NCI-H2196 treated with DMSO at 0.1 percent for 48 hours (cell line): ENCODE data around the gene KRT84.
A peak's percentile ranks its signal among the peaks of the same experiment; 100 is the strongest.
"Not testable (repeated sequence)": the region's sequence is repeated elsewhere in the genome, so short reads cannot be mapped to it uniquely, and the experiment has no call there.

Experiments used
- DNase-seq: peaks from one replicate; lab custom pipeline; 2025; ENCODE audit not compliant: unreplicated experiment; lab: John Stamatoyannopoulos, UW

Gene KRT84

GRCh38 chr12:52346593-52346992, 38.9 kb downstream of the KRT84 start:
- no peak for DNase-seq

- DNase-seq = not testable (repeated sequence)
Measured at GRCh38 chr12:52345041-52345440, 40.4 kb downstream of the KRT84 start.

- DNase-seq = no peak
Measured at GRCh38 chr12:52344111-52344510, 41.3 kb downstream of the KRT84 start.

- no peak for DNase-seq
Measured at GRCh38 chr12:52343550-52343949, 41.9 kb downstream of the KRT84 start.

- no peak for DNase-seq
Measured at GRCh38 chr12:52342781-52343490, 42.5 kb downstream of the KRT84 start.

DNA sequence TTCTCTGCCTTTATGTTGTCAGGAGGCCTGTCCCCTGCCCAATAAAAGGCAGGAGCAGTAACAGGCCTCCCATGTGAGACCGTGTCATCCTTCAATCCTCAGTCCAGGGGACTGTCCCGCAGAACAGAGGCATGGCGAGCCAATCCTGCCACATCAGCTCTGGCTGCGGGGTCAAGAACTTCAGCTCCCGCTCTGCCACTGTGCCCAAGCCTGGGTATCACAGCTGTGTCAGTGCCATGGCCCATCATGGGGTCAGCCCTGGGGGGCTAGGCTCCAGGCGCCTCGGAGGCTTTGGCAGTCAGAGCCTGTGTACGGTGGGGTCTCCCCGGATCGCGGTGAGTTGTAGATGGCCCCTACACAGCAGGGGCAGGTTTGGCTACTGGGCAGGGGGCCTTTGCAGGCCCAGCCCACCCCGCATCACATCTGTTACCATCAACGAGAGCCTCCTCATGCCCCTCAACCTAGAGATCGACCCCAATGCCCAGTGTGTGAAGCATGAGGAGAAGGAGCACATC, 44.3 kb downstream of the KRT84 start:
- no peak for DNase-seq

- DNase-seq = no peak
Measured at GRCh38 chr12:52338241-52338960, 47.1 kb downstream of the KRT84 start.

DNA sequence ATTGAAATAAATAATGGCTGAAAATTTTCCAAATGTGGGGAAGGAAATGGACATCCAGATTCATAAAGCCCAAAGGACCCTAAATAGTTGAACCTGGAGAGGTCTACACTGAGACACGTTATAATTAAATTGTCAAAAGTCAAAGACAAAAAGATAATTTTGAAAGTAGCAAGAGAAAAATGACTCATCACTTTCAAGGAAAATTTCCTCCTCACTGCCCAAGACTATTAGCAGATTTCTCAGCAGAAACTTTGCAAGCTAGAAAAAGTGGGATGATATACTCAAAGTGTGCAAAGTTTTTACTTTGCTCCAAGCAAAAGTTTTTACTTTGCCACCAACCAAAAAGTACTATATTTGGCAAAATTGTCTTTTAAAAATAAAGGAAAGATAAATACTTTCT, 48.4 kb downstream of the KRT84 start:
- DNase-seq = no peak

- no peak for DNase-seq
Measured at GRCh38 chr12:52336641-52337040, 48.8 kb downstream of the KRT84 start.

- DNase-seq = peak; percentile 91
Measured at GRCh38 chr12:52335598-52336262, 49.7 kb downstream of the KRT84 start.

GRCh38 chr12:52334185-52334584, 51.3 kb downstream of the KRT84 start:
- DNase-seq = no peak

GRCh38 chr12:52333321-52333720, 52.1 kb downstream of the KRT84 start:
- DNase-seq = no peak

DNA sequence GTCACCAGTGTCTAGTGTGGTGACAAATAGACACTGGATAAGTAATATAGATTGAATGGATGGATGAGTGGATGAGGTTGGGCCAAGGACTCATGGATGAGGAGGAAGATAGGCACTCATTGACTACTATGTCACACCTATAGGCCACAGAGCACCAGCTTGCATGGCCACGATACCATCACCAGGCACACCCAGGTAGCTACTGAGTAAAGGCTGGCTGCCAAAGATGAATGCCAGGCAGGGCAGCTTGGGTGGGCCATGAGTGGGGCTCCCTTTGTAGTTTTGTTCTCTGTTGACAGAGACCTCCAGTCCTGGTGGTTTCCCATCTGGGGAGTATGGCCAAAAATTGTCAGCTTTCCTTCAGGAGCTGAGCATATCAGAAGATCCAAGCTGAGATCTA, 53.1 kb downstream of the KRT84 start:
- no peak for DNase-seq

DNA sequence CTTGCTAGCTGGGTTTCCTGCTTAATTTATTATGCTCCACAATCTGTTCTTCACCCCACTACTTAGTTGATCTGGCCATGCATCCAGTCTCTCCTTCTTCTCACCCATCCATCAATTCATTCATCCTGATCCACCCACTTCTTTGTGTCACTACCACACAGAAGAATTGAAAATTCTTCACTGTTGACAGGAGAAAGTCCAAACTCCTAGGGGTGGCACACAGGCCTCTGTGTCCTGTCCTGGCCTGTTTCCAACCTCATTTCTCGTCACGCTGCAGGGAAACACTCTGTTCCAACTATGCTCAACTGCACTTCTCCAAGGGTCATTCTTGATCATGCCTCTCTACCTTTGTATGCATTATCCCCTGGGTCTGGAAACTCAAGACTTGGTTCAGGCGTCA, 53.6 kb downstream of the KRT84 start:
- DNase-seq = no peak

DNA sequence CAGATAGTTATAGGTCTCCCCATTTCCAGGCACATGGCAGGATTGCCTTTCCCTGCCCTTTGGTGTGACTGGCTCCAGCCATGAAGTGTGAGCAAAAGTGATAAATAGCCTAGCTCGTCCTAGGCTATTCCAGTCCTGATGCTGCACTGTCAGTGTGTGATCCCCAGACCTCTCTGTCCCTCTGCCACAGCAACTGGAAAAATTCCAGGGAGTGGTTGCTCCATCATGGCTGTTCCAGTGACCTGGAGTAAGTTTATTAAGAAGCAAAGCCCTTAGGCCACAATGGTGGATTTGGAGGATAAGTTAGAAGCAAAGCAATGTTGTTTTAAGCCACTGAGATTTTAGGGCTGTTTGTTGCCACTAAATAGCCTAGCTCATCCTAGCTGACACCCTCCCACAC, 54.4 kb downstream of the KRT84 start:
- DNase-seq = no peak

- DNase-seq = no peak
Measured at GRCh38 chr12:52327830-52328500, 57.5 kb downstream of the KRT84 start.
